ENCODE data around the gene CTAGE9.

GRCh38 chr6:131736003-131736596 lies 25.3 kb upstream of the CTAGE9 start:
- TF ChIP-seq POLR2A (IDR thresholded peaks at IDR 0.05), result no peak
- no peak for TF ChIP-seq CTCF (IDR thresholded peaks at IDR 0.05)

Data from thyroid gland (tissue), 4 donors.